Astrocyte (in vitro differentiated cells and primary cell): ENCODE data around the gene SCAF8. TPM values are rescaled to one million over a fixed set of nuclear protein-coding genes. Genes with fewer than 3 reads are reported as not detected.

Experiments used
- microRNA-seq: library from miRNA; unstranded; fragments of <30 nt; microRNA quantifications from one replicate; pipeline ENCODE4 v1.2.0, GENCODE V29; 2020
- total RNA-seq: library from RNA; stranded (reverse); gene quantifications from 2 replicates; pipeline ENCODE4 v1.2.1, GENCODE V29; 2021

The SCAF8 gene
- total RNA-seq, 1 donor from 2014 or later, result 36.0 TPM

Small RNA genes within 50 kb of the gene (microRNA-seq; reads per million reads assigned to microRNA genes)
- not detected for gene MIR1273C

Other genes with a start within 250 kb of the SCAF8 start
- 11.1 and 12.5 TPM in 2 replicates for gene CNKSR3, start 222.7 kb upstream of the SCAF8 start, total RNA-seq